GM12873 (cell line): ENCODE measurements around the gene ZNF331.

Source experiments
- TF ChIP-seq, protein P1 (sequence below): IDR thresholded peaks from 2 replicates; pipeline ENCODE4 v1.5.1; 2012; ENCODE audit warnings: low read depth, mild to moderate bottlenecking, moderate library complexity, low read length, control low read depth; ENCODE audit not compliant: insufficient read depth; ENCODE audit errors: missing control alignments

ZNF331 gene

DNA sequence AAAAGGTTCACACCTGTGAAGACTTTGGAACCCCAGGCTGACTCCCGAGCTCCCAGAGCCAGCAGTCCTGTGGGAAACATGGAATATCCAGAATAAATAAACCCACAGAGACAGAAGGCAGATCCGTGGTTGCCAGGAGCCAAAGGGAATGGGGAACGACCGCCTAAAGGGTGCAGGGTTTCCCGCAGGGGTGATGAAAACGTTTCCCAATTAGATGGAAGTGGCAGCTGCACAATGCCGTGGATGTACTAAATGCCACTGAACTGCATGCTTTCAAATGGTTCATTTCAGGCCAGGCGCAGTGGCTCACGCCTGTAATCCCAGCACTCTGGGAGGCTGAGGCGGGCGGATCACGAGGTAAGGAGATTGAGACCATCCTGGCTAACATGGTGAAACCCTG, 70.4 kb downstream of the ZNF331 start:
- TF ChIP-seq, protein P1, sequence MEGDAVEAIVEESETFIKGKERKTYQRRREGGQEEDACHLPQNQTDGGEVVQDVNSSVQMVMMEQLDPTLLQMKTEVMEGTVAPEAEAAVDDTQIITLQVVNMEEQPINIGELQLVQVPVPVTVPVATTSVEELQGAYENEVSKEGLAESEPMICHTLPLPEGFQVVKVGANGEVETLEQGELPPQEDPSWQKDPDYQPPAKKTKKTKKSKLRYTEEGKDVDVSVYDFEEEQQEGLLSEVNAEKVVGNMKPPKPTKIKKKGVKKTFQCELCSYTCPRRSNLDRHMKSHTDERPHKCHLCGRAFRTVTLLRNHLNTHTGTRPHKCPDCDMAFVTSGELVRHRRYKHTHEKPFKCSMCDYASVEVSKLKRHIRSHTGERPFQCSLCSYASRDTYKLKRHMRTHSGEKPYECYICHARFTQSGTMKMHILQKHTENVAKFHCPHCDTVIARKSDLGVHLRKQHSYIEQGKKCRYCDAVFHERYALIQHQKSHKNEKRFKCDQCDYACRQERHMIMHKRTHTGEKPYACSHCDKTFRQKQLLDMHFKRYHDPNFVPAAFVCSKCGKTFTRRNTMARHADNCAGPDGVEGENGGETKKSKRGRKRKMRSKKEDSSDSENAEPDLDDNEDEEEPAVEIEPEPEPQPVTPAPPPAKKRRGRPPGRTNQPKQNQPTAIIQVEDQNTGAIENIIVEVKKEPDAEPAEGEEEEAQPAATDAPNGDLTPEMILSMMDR = no peak

DNA sequence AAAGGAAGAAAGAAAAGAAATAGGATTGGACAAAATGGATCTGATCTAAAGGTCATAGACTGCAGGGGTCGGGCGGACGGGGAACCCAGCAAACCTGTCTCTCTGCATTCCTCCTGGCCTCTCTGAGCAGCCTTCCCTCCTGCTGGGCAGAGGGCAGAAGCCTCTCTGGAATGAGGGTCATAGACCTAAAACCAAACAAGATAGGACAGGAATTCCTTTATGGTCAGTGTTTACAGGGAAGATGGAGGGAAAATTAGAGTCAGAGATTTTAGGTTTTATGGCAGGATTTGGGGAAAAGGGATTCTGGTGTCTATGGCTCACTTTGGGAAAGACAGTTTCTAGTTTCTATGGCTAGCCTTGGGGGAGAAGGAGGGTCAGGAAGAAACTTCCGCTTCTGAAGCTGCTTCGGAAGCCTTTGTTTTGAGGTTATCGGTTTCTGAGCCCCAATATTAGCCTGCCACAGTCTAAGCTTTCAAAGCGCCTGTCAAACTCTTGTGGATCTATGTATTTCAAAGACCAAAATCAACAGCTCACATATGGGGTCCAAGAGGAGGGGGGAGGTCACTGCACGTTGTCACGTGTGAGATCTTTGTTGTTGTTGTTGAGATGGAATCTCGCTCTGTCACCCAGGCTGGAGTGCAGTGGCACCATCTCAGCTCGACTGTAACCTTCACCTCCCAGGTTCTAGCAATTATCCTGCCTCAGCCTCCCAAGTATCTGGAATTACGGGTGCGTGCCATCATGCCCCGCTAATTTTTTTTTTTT, 75.0 kb downstream of the ZNF331 start:
- TF ChIP-seq, protein P1 = no peak

DNA sequence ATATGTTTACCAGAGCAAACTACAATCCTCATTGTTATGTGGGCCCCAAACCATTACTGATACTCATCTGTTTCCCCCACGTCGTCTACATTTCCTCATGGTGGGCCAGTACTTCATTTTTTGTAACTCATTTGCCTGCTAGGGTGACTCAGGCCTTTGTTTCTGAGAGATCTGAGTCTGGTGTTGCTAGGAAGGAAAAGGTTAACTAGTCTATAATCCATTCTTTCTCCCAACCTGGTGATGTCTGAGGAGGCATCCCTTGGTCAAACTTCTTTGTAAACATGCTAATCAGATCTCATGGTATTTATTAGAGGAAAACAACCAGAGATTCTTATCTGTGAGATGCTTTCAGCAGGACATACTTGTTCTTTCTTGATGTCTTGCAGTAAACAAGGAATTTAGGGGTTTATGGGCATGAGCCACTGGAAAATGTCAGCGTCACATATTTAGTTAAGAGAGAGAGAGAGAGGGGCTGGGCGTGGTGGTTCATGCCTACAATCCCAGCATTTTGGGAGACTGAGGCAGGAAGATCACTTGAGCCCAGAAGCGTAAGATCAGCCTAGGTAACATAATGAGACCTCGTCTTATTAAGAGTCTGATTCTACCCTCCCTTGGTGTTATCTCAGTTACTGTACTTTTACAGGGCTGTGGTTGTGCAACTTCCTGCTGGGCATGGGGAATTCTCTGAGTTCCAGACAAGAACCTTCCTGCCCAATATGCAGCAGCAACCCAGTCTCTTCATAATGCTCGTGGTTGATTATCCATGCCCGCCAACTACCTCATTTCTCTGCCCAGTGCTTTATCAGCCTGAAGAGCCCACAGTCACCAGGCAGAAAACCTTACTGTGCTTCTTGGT, 84.2 kb downstream of the ZNF331 start:
- TF ChIP-seq, protein P1 = no peak

DNA sequence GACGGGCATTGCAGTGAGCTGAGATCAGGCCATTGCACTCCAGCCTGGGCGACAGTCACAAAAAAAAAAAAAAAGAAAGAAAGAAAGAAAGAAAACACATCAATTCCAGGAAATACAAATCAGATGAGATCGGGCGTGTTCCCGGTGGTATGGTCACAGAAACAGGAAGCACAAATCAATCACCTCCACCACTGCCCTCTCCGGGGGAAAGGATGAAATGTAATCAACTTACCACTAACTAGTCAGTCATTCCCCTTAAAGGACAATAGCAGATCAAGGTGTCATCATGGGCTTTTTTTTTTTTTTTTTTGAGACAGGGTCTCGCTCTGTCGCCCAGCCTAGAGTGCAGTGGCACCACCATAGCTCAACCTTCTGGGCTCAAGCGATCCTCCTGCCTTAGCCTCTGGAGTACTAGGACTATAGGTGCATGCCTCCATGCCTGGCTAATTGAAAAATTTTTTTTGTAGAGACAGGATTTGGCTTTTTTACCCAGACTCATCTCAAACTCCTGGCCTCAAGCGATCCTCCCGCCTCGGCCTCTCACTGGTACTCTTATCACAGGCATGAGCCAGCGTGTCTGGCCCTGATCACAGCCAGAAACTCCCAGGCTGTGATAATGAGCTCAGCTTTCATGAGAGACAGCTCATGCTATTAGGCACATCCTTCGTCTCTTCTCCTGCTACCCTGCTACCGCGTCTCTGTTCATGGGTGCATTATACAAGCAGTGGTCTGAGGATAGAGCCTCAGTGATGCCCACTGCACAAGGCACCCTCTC, 87.0 kb downstream of the ZNF331 start:
- TF ChIP-seq, protein P1 = no peak

DNA sequence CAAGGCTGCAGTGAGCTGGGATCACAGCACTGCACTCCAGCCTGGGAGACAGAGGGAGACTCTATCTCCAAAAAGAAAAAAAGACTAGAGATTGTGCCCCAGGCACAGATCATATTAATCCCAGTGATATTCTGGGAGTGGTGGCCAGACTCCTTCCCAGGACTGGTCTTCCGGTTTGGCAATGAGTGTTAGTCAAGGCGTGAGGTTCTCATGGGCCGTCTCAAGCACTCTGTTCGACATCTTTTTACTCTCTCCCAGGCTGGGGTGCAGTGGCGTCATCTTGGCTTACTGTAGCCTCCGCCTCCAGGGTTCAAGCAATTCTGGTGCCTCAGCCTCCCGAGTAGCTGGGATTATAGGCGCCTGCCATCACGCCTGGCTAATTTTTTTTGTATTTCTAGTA, 88.5 kb downstream of the ZNF331 start:
- TF ChIP-seq, protein P1 = no peak

DNA sequence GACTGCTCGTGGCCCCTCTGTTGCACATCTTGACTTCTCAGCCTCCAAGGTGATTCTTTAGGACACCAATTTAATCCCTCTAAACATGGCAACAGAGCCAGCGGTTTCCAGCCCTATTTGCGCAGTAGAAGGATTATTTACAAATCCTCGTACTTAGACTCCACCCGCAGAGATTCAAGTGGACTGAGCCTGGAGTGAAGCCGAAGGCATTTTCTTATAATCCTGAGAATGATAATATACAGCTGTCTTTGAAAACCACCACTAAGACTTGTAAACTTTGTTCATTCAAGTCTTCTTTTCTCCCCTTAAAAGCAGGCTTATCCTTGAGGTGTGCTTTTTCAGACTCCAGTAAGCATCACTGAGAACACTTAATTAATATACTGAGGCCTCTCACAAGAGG, 89.0 kb downstream of the ZNF331 start:
- TF ChIP-seq, protein P1 = no peak
